Caco-2 (cell line): ENCODE measurements around the gene PRRC2A. TPM values are rescaled to one million over a fixed set of nuclear protein-coding genes. Genes with fewer than 3 reads are reported as not detected.
A peak's percentile ranks its signal among the peaks of the same experiment; 100 is the strongest.

Experiments
- BruUV-seq: library from RNA; stranded (reverse); fragments of 400-500 nt; replicated peaks from 2 replicates; lab custom pipeline; 2021; lab: Mats Ljungman, UMichigan
- CTCF ChIA-PET: fragments of 300-600 bp; sonication (Branson Sonifier 250); formaldehyde crosslinking; loops from one replicate; lab custom pipeline; 2022; ENCODE audit warnings: antibody characterized with exemption; lab: Charles Lee
- POLR2A ChIA-PET: fragments of 300-600 bp; sonication (Branson Sonifier 250); formaldehyde crosslinking; loops from one replicate; lab custom pipeline; 2022; ENCODE audit warnings: antibody characterized with exemption; lab: Charles Lee
- DNase-seq, 2 experiments: peaks; one replicate each; pipeline versions ENCODE4 v3.0.0 to v3.0.0-alpha.2; 2020 to 2022
- H3K27me3 ChIP-seq: replicated peaks from 2 replicates; pipeline ENCODE4 v1.6.0; 2011; ENCODE audit warnings: low read length; ENCODE audit not compliant: control insufficient read depth, insufficient read depth
- H3K36me3 ChIP-seq: 2 replicates; pipeline ENCODE4 v1.5.1; 2011; ENCODE audit warnings: low read length; ENCODE audit not compliant: control insufficient read depth, insufficient read depth
- H3K4me1 ChIP-seq: fragments of 250-450 bp; sonication (Bioruptor Pico); 2 replicates; pipeline ENCODE4 v1.5.1; 2020; ENCODE audit warnings: mild to moderate bottlenecking
- H3K4me3 ChIP-seq: 2 replicates; pipeline ENCODE4 v1.5.1; 2011; ENCODE audit warnings: low read depth, mild to moderate bottlenecking, control low read depth, low read length
- H3K9me3 ChIP-seq: fragments of 250-450 bp; sonication (Bioruptor Pico); 2 replicates; pipeline ENCODE4 v1.5.1; 2020; ENCODE audit warnings: mild to moderate bottlenecking, moderate library complexity
- H3K27ac Mint-ChIP-seq: one replicate; pipeline ENCODE4 v1.8.0; 2022; ENCODE audit warnings: mixed read lengths; ENCODE audit not compliant: unreplicated experiment
- H3K27me3 Mint-ChIP-seq: one replicate; pipeline ENCODE4 v1.8.0; 2022; ENCODE audit warnings: mixed read lengths; ENCODE audit not compliant: insufficient read depth, unreplicated experiment
- H3K36me3 Mint-ChIP-seq: one replicate; pipeline ENCODE4 v1.8.0; 2022; ENCODE audit warnings: mild to moderate bottlenecking, mixed read lengths; ENCODE audit not compliant: insufficient read depth, unreplicated experiment
- H3K4me1 Mint-ChIP-seq: one replicate; pipeline ENCODE4 v1.8.0; 2022; ENCODE audit warnings: low read depth, mixed read lengths; ENCODE audit not compliant: unreplicated experiment
- H3K4me3 Mint-ChIP-seq: one replicate; pipeline ENCODE4 v1.8.0; 2022; ENCODE audit warnings: mild to moderate bottlenecking, moderate library complexity, mixed read lengths; ENCODE audit not compliant: unreplicated experiment
- H3K9me3 Mint-ChIP-seq: one replicate; pipeline ENCODE4 v1.8.0; 2022; ENCODE audit warnings: mixed read lengths; ENCODE audit not compliant: unreplicated experiment
- intact Hi-C: fragments of 100-400 bp; cut with micrococcal nuclease; formaldehyde crosslinking; loops from one replicate; pipeline ENCODE4 v1.10.0; 2022; ENCODE audit not compliant: unreplicated experiment
- total RNA-seq: library from RNA; stranded (reverse); gene quantifications from 2 replicates; pipeline ENCODE4 v1.2.3, GENCODE V29; 2022
- TF ChIP-seq, protein P1 (sequence below), 2 experiments: fragments of 200-600 bp in 1 of 2; IDR thresholded peaks; 1 replicate in 1 of 2; 2 replicates in 1 of 2; pipeline versions ENCODE4 v1.5.1 to v1.8.0; 2011 to 2022; ENCODE audit warnings: antibody characterized with exemption in 1 of 2, control low read depth in 1 of 2, inconsistent platforms in 1 of 2, low read depth in 1 of 2, low read length in 1 of 2, mild to moderate bottlenecking in 1 of 2, moderate library complexity in 1 of 2; ENCODE audit not compliant: insufficient read depth in 1 of 2, severe bottlenecking in 1 of 2, unreplicated experiment in 1 of 2

Gene PRRC2A
- total RNA-seq, 1 experiment from 2014 or later, result 222 TPM

DNA sequence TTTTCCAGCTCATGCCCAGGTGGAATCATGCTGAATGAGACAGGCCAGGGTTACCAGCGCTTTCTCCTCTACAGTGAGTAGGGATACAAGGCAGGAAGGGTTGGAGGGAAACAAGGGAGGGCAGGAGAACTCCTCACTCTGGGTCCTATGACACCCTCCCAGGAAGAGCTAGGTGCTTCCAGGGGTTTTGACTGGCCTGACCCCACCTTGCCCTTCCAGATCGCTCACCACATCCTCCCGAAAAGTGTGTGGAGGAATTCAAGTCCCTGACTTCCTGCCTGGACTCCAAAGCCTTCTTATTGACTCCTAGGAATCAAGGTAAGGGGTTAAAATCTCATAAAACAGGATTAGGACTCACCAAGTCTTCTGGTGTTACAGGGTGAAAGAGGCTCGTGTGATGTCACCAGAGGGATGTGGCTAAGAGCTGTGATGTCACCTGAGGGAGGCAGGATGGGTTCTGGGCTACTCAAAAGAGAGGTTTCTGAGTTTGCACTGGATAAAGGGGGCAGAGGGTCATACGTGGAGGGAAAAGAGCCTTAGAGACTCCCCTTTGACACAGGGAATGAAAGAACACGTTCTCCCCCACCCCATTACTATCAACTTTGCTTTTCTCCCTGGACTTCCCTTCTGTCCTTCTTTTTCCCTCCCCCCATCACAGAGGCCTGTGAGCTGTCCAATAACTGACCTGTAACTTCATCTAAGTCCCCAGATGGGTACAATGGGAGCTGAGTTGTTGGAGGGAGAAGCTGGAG lies 37.1 kb downstream of the PRRC2A start:
- Histone ChIP-seq H3K9me3 (no peaks in the 10 kb centered on the region), H3K4me3 (no peak overlapping the region), H3K36me3 (peaks cover 9% of the 10 kb centered on the region), H3K27me3 (no peaks in the 10 kb centered on the region), H3K4me1 (peaks cover 40% of the 10 kb centered on the region)
- intact Hi-C loops, result no loop called here
- Mint-ChIP-seq H3K27me3 (no peaks in the 10 kb centered on the region), H3K27ac (peak overlapping the region; percentile 88), H3K4me3 (peak overlapping the region; percentile 57), H3K9me3 (no peaks in the 10 kb centered on the region), H3K36me3 (peaks cover 66% of the 10 kb centered on the region), H3K4me1 (peaks cover 41% of the 10 kb centered on the region)
- DNase-seq, result no peak
- TF ChIP-seq, protein P1, sequence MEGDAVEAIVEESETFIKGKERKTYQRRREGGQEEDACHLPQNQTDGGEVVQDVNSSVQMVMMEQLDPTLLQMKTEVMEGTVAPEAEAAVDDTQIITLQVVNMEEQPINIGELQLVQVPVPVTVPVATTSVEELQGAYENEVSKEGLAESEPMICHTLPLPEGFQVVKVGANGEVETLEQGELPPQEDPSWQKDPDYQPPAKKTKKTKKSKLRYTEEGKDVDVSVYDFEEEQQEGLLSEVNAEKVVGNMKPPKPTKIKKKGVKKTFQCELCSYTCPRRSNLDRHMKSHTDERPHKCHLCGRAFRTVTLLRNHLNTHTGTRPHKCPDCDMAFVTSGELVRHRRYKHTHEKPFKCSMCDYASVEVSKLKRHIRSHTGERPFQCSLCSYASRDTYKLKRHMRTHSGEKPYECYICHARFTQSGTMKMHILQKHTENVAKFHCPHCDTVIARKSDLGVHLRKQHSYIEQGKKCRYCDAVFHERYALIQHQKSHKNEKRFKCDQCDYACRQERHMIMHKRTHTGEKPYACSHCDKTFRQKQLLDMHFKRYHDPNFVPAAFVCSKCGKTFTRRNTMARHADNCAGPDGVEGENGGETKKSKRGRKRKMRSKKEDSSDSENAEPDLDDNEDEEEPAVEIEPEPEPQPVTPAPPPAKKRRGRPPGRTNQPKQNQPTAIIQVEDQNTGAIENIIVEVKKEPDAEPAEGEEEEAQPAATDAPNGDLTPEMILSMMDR (IDR thresholded peaks at IDR 0.05; ENCODE audit: insufficient read depth in 1 of 2, low read depth in 1 of 2, low read length in 1 of 2, severe bottlenecking in 1 of 2, unreplicated experiment in 1 of 2), result no peak
- CTCF ChIA-PET, result no interaction called here
- POLR2A ChIA-PET, result interaction anchor here (0.6 kb wide), 1 partner anchor 381 kb away, joined by 7 read pairs; no protein-coding TSS in a partner anchor
- no TSS peak for BruUV-seq

DNA sequence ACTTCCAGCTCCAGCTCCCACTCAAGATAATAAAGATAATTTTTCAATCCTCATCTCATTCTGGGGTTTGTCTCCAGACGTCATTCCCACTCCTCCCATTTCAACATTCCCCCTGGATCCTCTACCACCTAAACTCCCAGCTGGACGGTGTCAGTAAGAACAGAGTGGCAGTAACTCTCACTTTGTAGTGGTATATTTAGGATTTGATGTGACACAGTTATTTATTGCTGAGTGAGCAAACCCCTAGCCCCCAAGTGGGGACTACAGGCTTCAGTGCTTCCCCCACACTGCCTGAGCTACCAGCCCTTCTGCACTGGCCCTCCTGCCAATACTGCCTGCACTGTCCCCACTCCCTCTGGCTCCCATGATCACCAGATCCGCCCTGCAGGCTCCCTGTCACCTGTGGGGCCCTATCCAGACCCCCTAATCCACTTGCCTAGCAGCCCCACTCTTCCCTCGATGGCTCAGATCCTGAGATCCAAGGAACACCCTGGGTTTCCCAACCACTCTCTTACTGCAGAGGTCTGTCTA lies 37.7 kb downstream of the PRRC2A start:
- Mint-ChIP-seq H3K27me3 (no peaks in the 10 kb centered on the region), H3K4me1 (peaks cover 41% of the 10 kb centered on the region), H3K4me3 (peak overlapping the region; percentile 57), H3K27ac (peak overlapping the region; percentile 88), H3K36me3 (peaks cover 66% of the 10 kb centered on the region), H3K9me3 (no peaks in the 10 kb centered on the region)
- TF ChIP-seq, protein P1 (IDR thresholded peaks at IDR 0.05; ENCODE audit: insufficient read depth in 1 of 2, low read depth in 1 of 2, low read length in 1 of 2, severe bottlenecking in 1 of 2, unreplicated experiment in 1 of 2), result no peak
- H3K36me3 ChIP-seq, result peaks cover 9% of the 10 kb centered on the region
- intact Hi-C loops, result no loop called here
- H3K27me3 ChIP-seq, result no peaks in the 10 kb centered on the region
- H3K4me1 ChIP-seq, result peaks cover 40% of the 10 kb centered on the region
- DNase-seq, result no peak
- H3K4me3 ChIP-seq, result no peak overlapping the region
- no TSS peak for BruUV-seq
- ChIA-PET CTCF (no interaction called here), POLR2A (interaction anchor here (0.6 kb wide), 1 partner anchor 380 kb away, joined by 7 read pairs; no protein-coding TSS in a partner anchor)
- H3K9me3 ChIP-seq, result no peaks in the 10 kb centered on the region

DNA sequence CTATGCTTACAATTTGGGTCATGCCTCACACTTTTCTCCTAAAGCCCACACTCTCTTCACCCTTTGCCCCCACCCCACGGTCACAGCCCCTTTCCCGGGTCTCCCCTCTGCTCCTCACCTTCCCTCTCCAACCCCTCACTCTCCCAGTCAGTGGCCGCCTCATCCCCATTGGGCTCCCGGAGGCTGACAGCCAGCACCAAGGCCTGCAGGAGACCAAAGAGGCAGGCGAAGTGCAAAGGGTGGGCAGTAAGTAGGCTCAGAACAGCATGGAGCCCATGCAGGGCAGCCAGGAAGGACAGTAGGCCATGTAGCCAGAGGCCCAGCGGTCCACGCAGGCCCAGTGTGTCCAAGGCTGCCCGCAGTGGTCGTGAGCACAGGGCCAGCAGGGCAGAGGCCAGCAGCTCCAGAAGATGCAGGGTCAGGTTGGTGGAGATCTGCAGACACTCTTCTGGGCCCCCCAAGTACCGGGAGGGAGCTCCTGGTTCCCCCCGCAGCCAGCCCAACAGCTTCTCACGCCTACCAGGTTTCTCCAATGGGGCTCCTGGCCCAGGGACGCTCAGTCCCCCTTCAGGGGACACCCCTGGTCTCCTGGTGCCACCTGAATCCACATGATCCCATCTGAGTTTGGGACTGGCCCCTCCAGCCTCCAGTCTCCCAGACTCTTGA lies 38.6 kb downstream of the PRRC2A start:
- CTCF ChIA-PET, result interaction anchor here (0.7 kb wide), 1 partner anchor 77 kb away, joined by 4 read pairs; the partner anchor contains the start of gene CLIC1
- no peak for DNase-seq
- POLR2A ChIA-PET, result interaction anchor here (1.0 to 2.4 kb wide), 2 partner anchors 31 to 156 kb away, joined by 4 to 5 read pairs; partner anchors contain the start of genes HSPA1A and HSPA1L
- H3K9me3 Mint-ChIP-seq, result no peaks in the 10 kb centered on the region
- peaks cover 73% of the 10 kb centered on the region for H3K36me3 Mint-ChIP-seq
- peak overlapping the region; percentile 89 for H3K27ac Mint-ChIP-seq
- peaks cover 9% of the 10 kb centered on the region for H3K36me3 ChIP-seq
- H3K27me3 Mint-ChIP-seq, result no peaks in the 10 kb centered on the region
- BruUV-seq, result no TSS peak
- peak overlapping the region; percentile 88 for H3K4me3 Mint-ChIP-seq
- TF ChIP-seq, protein P1 (IDR thresholded peaks at IDR 0.05; ENCODE audit: insufficient read depth in 1 of 2, low read depth in 1 of 2, low read length in 1 of 2, severe bottlenecking in 1 of 2, unreplicated experiment in 1 of 2), result no peak
- H3K4me1 ChIP-seq, result peaks cover 44% of the 10 kb centered on the region
- peaks cover 47% of the 10 kb centered on the region for H3K4me1 Mint-ChIP-seq
- intact Hi-C loops, result no loop called here
- no peaks in the 10 kb centered on the region for H3K9me3 ChIP-seq
- H3K27me3 ChIP-seq, result no peaks in the 10 kb centered on the region
- peak overlapping the region; percentile 53 for H3K4me3 ChIP-seq
